GM21576 (cell line): Measurements from ENCODE around the gene GTF2H1.
A peak's percentile ranks its signal among the peaks of the same experiment; 100 is the strongest.
"Not testable (repeated sequence)": the region's sequence is repeated elsewhere in the genome, so short reads cannot be mapped to it uniquely, and the experiment has no call there.

Experiments
- ATAC-seq: cut with Tn5 transposase; IDR thresholded peaks from one replicate; pipeline ENCODE4 v1.9.1; 2021; ENCODE audit warnings: mild to moderate bottlenecking, moderate library complexity; ENCODE audit not compliant: unreplicated experiment

Gene GTF2H1

DNA sequence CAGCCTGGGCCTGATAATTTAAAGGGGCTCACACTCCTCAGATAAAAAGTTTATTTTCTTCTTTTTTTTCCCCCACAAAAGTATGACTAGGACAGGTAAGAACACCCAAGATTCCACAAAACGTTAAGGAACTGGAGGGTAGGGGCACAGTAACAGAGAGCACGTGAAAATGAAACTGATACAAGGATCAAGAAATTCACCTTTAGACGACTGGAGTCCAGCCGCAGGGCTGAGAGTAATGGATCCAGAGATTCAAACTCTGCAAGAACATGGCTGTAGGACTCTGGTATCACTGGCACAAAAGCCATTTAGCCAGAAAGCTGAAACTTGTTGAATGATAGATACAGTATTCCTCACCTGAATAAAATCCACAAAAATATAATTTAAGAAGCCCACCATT, 4.8 kb upstream of the GTF2H1 start:
- no peak for ATAC-seq

DNA sequence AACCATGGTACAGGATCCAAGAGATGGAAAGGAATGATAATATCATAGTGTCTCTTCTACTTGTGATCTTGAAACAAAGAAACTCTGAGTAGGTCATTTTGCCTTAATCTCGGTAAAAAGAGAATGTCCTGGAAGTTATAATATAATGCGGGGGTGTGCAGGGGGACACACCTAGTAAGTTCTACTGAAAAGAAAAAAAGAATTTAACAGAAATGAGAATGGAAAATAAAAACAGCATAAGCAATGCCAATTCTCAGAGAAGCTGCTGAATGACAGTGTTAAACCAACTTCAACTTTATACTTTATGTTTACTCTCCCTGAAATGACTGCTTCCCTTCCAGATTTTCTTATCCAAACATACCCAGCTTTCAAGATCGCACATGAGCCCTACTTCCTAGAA, 2.5 kb upstream of the GTF2H1 start:
- no peak for ATAC-seq

DNA sequence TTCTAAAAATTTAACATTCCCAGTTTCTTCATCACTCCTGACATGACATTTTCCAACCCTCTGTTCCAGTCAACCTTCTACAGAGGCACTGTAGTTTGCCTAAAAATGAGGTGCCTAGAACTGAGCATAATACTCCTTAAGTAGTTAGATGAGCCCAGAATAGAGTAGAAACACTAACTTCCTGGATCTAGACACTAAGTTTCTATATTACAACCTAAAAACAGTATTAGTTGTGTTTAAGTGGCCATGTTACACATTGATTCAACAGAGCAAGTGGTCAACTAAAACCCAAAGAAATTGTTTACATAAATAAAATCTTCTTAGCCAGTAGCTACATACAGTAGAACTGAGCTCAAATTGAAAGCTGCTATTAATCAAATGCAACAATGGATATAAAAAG, 1.8 kb upstream of the GTF2H1 start:
- ATAC-seq = no peak

DNA sequence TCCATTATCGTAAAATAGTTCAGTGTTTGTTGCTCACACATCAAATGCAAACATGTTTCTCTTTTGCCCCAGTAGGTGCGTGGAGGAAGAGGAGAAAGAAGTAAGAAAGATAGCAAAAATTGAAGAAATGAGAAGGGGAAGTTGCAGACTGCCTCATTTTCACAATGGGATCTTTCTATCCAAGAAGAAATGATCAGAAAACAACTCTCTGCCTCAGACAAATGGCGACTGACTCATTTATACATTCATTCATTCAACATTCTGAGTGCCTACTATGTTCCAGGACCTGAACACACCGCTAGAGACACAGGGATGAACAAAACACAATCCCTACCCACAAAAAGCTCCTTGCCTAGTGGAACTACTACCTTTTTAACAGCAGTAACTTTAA, 794 bp upstream of the GTF2H1 start:
- ATAC-seq = peak; percentile 14

DNA sequence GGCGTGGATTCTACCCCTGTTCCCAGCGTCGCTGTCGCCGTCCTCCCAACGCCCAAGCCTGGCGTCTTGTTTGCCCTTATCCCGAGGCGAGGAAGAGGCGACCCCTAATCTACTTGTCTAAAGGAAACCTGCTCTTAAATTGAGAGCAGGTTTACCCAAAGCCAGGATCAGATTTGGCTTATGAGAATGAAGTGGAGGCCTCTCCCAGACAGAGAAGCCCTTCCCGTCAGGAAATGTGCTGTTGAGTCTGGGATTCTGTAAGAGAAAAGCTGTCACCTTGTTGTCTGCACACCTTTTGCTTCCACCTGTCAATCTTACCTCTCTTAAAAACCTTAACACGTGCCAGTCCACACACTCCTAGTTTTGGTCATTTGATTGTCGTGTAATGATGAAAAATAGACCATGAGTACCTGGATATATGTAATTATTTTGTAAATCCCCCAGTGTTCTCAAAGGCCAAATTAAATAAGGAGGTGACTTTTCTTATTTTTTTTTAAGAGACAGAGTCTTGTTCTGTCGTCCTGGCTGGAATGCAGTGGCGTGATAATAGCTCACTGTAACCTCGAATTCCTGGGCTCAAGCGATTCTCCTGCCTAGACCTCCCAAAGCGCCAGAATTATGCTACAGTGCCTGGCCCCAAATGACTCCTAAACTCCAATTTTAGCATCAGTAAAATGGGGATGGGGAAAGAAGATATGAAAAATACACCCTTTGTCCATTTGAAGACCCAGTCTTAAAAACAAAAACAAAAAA, 627 bp downstream of the GTF2H1 start:
- no peak for ATAC-seq

DNA sequence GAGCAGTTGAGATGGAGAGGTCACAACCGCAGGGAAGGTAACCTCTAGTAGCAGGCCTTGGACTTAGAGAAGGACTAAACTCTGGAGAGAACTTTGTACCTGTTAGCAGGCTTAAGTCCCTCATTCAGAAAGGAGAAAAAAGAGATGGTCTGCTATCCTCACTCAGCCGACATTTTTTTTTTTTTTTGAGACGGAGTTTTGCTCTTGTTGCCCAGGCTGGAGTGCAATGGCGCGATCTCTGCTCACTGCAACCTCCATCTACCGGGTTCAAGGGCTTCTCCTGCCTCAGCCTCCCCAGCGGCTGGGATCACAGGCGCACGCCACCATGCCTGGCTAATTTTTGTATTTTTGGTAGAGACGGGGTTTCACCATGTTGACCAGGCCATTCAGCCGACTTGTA, 1.5 kb downstream of the GTF2H1 start:
- not testable (repeated sequence) for ATAC-seq

DNA sequence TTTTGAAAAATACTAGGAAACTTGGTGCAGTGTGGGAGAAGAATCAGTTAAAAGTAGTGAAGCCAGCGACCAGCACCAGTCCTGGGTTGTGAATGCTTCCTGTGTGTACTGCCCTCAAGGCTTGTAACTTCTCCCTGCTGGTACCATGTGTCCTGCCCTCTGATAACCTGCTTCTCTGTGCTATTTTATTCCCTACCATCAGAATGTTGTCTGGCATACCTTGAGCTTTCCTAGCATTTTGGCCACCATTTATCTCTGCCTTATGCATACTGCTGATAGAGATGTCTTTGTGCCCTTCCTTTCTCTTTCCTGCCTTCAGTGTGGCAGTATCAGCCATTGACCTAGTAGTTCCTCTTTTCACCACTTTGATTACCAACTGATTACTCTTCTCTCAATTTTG, 2.0 kb downstream of the GTF2H1 start:
- no peak for ATAC-seq

DNA sequence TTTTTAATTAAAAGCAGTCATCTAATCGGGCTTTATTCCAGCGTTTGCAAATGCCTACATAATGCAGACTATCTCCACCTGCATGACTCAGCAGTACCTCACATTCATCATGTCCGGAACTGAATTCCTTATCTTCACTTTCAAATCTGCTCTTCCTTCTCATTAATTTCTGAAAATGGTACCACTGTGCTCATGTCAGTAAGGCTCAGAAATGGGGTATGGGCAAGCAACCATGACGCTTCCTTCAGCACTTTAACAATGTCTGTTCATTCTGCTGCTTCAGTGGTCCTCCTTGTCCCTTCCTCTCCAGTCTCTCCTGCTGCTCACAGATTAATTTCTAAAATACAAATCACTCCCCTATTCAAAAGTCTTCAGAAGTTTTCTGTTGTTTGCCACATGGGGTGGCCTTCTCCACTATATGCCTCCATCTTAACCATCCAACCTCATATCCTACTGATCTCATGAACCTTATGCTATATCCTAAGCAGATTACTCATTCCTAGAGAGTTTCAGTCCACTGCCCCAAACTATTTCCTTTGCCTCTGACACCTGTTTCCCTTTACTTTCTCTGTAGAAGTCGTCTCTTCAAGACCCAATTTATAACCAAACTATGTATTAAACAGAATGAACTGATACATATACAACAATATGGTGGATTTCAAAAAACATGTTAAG, 7.0 kb downstream of the GTF2H1 start:
- ATAC-seq = peak; percentile 73

DNA sequence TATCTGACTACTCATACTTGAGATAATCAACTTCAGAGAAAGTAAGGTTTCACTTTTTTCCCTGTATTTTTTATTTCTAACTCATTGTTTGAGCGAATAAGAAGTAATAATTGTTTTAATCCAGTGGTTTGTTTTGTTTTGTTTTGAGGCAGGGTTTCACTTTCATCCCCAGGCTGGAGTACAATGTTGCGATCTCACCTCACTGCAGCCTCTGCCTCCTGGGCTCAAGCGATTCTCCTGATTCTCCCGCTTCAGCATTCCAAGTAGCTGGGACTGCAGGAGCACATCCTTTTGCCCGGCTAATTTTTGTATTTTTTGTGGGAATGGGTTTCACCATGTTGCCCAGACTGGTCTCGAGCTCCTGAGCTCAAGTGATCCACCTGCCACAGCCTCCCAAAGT, 8.6 kb downstream of the GTF2H1 start:
- ATAC-seq = no peak

DNA sequence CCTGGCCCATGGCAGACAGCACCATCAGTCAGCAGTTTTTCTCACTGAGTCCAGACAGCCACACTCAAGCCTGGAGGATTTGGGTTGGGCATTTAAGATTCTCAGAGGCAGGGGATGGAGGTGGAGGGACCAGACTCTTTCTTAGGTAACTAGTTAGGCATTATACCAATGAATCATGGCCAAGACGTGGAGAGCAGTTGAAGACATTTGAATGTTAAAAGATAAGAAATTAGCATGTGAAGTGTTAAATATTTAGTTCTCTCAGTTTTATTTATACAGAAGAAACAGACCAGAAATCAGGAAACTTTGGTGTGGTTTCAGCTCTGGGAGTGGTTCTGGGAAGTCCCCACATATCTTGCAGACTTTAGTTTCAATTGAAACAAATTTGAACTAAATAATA, 9.9 kb downstream of the GTF2H1 start:
- no peak for ATAC-seq

DNA sequence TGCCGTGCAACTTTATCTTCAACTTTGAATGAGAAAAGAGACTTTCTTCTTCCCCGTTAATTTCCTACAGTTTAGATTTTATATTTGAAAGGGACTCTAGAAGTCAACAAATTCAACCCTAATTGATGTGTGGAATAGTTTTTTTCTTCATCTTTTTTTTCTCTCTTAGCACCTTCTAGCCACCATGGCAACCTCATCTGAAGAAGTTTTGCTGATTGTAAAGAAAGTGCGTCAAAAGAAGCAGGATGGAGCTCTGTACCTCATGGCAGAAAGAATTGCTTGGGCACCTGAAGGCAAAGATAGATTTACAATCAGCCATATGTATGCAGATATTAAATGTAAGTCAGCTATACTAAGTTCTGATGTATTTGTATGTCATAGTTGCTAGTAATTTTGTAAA, 10.5 kb downstream of the GTF2H1 start:
- ATAC-seq = no peak

DNA sequence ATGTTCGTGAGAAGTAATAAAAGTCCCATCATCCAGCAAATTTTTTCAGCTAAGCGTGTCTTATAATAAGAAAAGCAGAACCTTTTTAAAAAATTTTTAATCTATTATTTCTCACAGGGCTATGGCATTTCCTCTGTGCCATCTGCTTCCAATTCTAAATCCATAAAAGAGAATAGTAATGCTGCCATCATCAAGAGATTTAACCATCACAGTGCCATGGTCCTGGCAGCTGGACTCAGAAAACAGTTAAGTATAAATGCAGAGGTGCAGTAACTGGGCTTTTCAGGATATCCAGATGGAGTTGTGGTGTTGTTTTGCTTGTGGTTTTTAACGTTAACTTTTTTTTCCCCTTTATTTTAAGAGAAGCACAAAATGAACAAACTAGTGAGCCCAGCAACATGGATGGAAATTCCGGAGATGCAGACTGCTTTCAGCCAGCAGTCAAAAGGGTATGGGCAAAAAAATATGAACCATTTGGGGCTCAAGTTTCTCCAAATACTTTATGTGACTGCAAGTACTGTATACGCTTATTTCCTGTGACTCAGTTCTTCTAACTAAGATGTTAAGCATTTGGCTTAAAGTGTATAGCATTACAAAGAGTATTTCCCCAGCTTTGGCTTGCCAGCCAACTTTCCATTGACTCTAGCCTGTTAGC, 25.2 kb downstream of the GTF2H1 start:
- ATAC-seq = no peak

DNA sequence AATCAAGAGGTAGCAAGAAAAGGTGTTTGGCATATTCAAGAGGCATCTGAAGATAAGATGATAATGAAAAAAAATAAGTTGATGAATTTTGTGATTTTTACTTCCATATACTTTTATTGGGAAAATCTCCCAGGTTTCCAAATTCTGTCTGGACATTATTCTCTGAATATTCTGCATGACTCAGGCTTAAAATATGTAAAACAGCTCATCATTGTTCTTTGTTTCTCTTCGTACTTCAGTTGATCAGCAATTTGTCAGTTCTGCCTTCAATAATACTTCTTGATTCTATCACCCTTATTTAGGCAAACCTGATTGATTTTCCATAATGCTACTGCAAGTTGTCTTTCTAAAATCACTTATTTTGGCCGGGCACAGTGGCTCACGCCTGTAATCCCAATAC, 30.2 kb downstream of the GTF2H1 start:
- no peak for ATAC-seq

DNA sequence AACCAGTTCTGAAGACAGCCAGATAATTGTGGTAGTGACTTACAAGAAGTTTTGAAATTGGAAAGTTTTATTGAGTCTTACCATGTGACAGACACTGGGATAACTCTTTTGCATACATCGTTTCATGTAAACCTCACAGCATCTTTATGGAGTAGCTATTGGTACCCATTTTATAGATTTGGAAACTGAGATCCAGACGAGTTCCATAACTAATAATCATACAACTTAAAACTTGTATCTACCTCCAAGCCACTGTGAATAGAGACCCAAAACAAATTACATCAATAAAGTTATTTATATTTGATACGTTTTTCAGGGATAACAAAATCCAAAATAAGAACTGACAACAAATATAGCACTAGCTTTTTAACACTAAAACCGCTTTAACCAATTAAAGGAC, 36.3 kb downstream of the GTF2H1 start:
- no peak for ATAC-seq

DNA sequence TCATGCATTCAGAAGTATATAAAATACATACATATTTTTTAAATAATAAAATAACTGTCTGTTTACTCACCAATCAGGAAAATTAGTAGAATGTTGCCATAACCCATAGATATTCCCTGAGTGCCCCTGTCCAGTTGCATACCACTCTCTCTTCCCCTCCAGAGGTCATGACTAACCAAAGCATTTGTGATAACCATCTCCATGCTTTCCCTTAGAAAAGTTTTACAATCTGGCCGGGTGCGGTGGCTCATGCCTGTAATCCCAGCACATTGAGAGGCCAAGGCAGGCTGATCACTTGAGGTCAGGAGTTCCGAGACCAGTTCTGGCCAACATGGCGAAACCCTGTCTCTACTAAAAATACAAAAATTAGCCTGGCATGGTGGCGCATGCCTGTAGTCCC, 38.8 kb downstream of the GTF2H1 start:
- no peak for ATAC-seq

DNA sequence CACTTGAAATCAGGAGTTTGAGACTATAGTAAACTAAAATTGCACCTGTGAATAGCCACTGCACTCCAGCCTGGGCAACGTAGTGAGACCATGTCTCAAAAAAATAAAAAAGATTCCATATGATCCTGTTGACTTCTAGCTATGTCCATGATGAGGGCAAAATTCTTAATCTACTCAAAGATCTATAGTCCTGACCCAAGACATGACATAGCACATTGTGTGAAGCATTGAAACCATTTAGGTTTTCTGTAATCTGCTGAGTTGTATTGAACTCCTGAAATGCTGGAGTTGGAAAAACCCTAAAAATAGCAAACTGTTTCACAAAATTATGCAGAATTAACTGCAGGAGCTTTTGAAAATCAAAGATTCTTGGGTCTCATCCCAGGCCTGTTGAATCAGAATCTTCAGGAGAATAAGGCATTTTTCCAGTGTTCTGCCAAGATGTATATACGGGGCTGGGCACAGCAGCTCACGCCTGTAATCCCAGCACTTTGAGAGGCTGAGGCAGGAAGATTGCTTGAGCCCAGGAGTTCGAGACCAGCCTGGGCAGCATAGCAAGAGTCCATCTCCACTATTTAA, 42.2 kb downstream of the GTF2H1 start:
- no peak for ATAC-seq

DNA sequence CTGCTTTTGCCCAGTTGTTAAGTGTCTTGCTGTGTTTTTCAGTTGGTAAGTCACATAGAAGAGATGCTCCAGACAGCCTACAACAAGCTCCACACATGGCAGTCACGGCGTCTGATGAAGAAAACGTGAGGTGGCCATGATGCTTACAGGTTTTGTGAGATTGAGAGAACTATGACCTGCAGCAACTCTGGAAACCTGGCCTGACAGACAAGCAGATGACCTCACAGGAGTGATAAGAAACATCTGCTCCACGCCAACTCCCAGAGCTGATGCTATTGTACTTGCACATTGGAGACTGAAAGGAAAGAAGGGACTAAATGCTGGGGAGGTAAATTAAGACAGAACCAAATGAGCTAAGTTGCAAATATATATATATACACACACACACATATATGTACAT, 43.4 kb downstream of the GTF2H1 start:
- no peak for ATAC-seq

DNA sequence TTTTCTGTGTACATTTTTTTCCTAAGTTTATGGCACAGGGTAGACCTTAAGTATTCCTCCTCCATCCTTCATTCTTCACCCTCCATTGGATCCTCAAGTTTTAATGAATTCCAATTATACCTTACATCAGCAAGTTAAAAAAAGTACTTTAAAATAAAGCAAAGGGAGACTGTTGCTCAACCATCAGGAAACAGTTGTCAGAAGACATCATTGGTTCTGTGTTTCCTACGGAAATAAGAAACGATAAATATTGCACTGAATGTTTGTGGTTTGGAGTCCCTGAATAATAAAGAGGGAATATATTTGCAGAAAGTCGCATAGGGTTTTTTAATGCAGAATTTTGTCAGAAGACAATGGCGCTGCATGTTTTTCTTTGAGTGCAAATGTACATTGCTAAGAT, 43.9 kb downstream of the GTF2H1 start:
- ATAC-seq = no peak

DNA sequence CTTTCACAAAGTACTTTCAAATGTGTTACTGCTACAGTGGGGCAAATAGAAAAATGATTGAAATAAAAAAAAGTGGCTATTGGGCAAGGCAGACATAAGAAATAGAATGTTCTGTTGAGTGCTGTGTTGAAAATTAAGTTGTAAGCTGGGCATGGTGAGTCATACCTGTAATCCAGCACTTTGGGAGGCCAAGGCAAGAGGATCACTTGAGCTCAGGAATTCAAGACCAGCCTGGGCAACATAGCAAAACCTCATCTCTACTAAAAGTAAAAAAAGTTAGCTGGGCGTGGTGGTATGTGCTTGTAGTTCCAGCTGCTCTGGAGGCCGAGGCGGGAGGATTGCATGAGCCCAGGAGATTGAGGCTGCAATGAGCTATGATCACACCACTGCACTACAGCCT, 45.1 kb downstream of the GTF2H1 start:
- ATAC-seq = no peak

DNA sequence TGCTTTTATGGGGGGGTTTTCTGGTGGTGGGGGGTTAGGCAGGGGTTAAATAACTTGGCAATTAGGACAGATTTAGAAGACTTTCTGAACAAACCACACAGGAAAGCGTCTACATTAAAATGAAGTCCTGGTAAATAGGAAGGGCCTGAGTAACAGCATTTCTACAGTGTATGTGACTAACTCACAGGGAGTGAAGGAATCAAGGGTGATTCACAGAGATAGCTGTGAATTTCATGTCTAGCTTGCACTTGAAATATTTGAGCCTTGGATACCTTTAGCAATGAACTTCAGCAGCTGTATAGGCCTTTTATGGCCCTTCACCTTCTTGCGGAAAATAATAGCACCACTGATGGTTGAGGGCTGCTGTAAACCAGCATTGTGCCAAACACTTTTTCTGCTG, 45.9 kb downstream of the GTF2H1 start:
- no peak for ATAC-seq

DNA sequence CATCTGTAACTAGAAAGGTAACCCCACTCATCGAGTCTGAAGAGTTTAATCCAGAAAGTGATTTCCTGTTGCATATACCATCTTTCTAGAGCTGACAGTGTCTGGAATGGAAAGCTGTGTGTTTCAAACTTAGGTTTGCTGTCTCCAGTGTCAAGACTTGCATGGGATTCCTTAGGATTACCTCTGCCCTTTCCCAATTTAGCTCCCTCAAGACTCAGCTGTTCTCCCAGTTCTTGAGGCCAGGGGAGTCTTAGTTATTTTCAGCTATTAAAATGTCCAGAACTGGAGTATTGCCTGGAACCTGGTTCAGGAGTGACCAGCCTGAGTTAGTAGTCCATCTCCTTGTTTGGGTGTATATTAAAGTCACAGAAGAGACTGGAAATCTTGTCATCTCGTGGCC, 47.0 kb downstream of the GTF2H1 start:
- no peak for ATAC-seq

DNA sequence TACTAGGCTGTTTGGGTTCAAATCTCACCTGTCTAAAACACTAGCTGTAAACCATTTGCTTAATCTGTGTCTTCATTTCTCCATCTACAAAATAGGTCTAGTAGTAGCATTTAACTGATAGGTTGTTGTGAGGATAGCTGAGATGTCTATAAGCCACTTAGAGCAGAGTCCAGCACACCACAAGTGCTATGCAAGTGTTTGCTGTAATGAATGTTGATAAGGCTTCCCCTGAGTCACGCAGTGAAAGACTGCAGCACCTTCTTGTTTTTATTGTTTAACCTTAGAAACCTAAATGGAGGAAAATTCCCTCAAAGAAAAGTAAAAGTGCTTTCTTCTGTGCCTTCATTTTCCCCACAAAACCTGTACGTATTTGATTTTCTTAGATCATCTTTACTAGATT, 48.9 kb downstream of the GTF2H1 start:
- ATAC-seq = no peak
